Neural cell (in vitro differentiated cells): ENCODE results near the gene ADGRG7. TPM values are rescaled to one million over a fixed set of nuclear protein-coding genes. Genes with fewer than 3 reads are reported as not detected.

Experiments used
- H2AFZ ChIP-seq: fragments of 200-600, 300-800 bp; sonication (generic), shearing (Covaris generic); 2 replicates; pipeline ENCODE4 v1.6.0; 2014; ENCODE audit warnings: low read depth, mild to moderate bottlenecking, antibody characterized with exemption, low read length, moderate library complexity
- H3F3A ChIP-seq: fragments of 200-600 bp; shearing (Covaris generic); 2 replicates; pipeline ENCODE4 v1.6.1; 2016; ENCODE audit warnings: mild to moderate bottlenecking, moderate library complexity, mixed read lengths, antibody characterized with exemption, low read length; ENCODE audit not compliant: insufficient read depth, poor library complexity, severe bottlenecking
- H3K27ac ChIP-seq: fragments of 200-600, 300-800 bp; sonication (generic), shearing (Covaris generic); 2 replicates; pipeline ENCODE4 v1.5.1; 2014; ENCODE audit warnings: mild to moderate bottlenecking, low read length, moderate library complexity
- H3K27me3 ChIP-seq: fragments of 300-800, 200-600 bp; sonication (generic), shearing (Covaris generic); 2 replicates; pipeline ENCODE4 v1.6.0; 2014; ENCODE audit warnings: mild to moderate bottlenecking, low read depth, low read length, moderate library complexity; ENCODE audit not compliant: insufficient read depth
- H3K36me3 ChIP-seq: fragments of 300-800, 200-600 bp; sonication (generic), shearing (Covaris generic); 2 replicates; pipeline ENCODE4 v1.5.1; 2014; ENCODE audit warnings: mild to moderate bottlenecking, antibody characterized with exemption, low read length, moderate library complexity; ENCODE audit not compliant: insufficient read depth
- H3K4me2 ChIP-seq: fragments of 300-800, 200-600 bp; sonication (generic), shearing (Covaris generic); 2 replicates; pipeline ENCODE4 v1.6.0; 2014; ENCODE audit warnings: mild to moderate bottlenecking, low read length
- H3K4me3 ChIP-seq: fragments of 300-800, 200-600 bp; sonication (generic), shearing (Covaris generic); 2 replicates; pipeline ENCODE4 v1.5.1; 2014; ENCODE audit warnings: mild to moderate bottlenecking, low read length, moderate library complexity
- H3K79me2 ChIP-seq: fragments of 200-600 bp; shearing (Covaris generic); replicated peaks from 2 replicates; pipeline ENCODE4 v1.6.0; 2014; ENCODE audit warnings: mild to moderate bottlenecking, low read length, moderate library complexity; ENCODE audit not compliant: insufficient read depth
- H3K9ac ChIP-seq: fragments of 300-800, 200-600 bp; sonication (generic), shearing (Covaris generic); 2 replicates; pipeline ENCODE4 v1.6.1; 2016; ENCODE audit warnings: mild to moderate bottlenecking, low read length, mixed read lengths
- H3K9me2 ChIP-seq: fragments of 200-600 bp; shearing (Covaris generic); 2 replicates; pipeline ENCODE4 v1.6.1; 2016; ENCODE audit warnings: mild to moderate bottlenecking, low read length, mixed read lengths; ENCODE audit not compliant: insufficient read depth
- H3K9me3 ChIP-seq: fragments of 200-600, 300-800 bp; sonication (generic), shearing (Covaris generic); 2 replicates; pipeline ENCODE4 v1.6.1; 2016; ENCODE audit warnings: mild to moderate bottlenecking, mixed run types, low read length, moderate library complexity, mixed read lengths
- H4K20me1 ChIP-seq: fragments of 200-600 bp; shearing (Covaris generic); 2 replicates; pipeline ENCODE4 v1.6.1; 2016; ENCODE audit warnings: mild to moderate bottlenecking, mixed run types; ENCODE audit not compliant: insufficient read depth
- CTCF ChIP-seq: fragments of 450-650 bp; IDR thresholded peaks from 2 replicates; pipeline ENCODE4 v1.5.1; 2014; ENCODE audit warnings: antibody characterized with exemption, mild to moderate bottlenecking, moderate library complexity; ENCODE audit not compliant: poor library complexity, severe bottlenecking
- EP300 ChIP-seq: fragments of 450-650 bp; conservative IDR thresholded peaks from 2 replicates; pipeline ENCODE4 v1.6.1; 2014; ENCODE audit warnings: antibody characterized with exemption, mild to moderate bottlenecking, moderate library complexity; ENCODE audit not compliant: poor library complexity, severe bottlenecking
- EZH2 ChIP-seq: fragments of 200-600, 300-800 bp; shearing (Covaris generic), sonication (generic); IDR thresholded peaks from 2 replicates; pipeline ENCODE4 v1.6.1; 2014; ENCODE audit warnings: antibody characterized with exemption, low read length, borderline replicate concordance, mild to moderate bottlenecking; ENCODE audit not compliant: insufficient read depth, poor library complexity, severe bottlenecking
- MXI1 ChIP-seq: fragments of 450-650 bp; conservative IDR thresholded peaks from 2 replicates; pipeline ENCODE4 v1.6.1; 2014; ENCODE audit warnings: antibody characterized with exemption, mild to moderate bottlenecking; ENCODE audit not compliant: poor library complexity, severe bottlenecking
- POLR2AphosphoS5 ChIP-seq: IDR thresholded peaks from 2 replicates; pipeline ENCODE4 v1.6.1; 2012
- RAD21 ChIP-seq: fragments of 450-650 bp; conservative IDR thresholded peaks from 2 replicates; pipeline ENCODE4 v1.6.1; 2014; ENCODE audit warnings: antibody characterized with exemption, mild to moderate bottlenecking, moderate library complexity
- REST ChIP-seq: IDR thresholded peaks from 2 replicates; pipeline ENCODE4 v1.6.1; 2012; ENCODE audit warnings: borderline replicate concordance
- SMC3 ChIP-seq: fragments of 450-650 bp; conservative IDR thresholded peaks from 2 replicates; pipeline ENCODE4 v1.6.1; 2014; ENCODE audit warnings: antibody characterized with exemption, mild to moderate bottlenecking, moderate library complexity; ENCODE audit not compliant: poor library complexity
- TAF1 ChIP-seq: IDR thresholded peaks from 2 replicates; pipeline ENCODE4 v1.6.1; 2012; ENCODE audit warnings: low read depth
- polyA plus RNA-seq: library from polyadenylated mRNA; depleted of rRNA; stranded (reverse); fragments of >200 nt; gene quantifications from 2 replicates; pipeline ENCODE4 v1.2.3, GENCODE V29; 2014

Gene ADGRG7
- polyA plus RNA-seq, 1 donor from 2014 or later, result not detected

- peaks cover 57% of the 10 kb centered on the region for H3K79me2 ChIP-seq
- no peaks in the 10 kb centered on the region for H3K9me2 ChIP-seq
- H3K4me3 ChIP-seq, result no peak overlapping the region
- H3K27me3 ChIP-seq, result no peaks in the 10 kb centered on the region
- no peak overlapping the region for H3K27ac ChIP-seq
- no peak overlapping the region for H3K9ac ChIP-seq
- no peaks in the 10 kb centered on the region for H4K20me1 ChIP-seq
- no peaks in the 10 kb centered on the region for H3F3A ChIP-seq
- no peak overlapping the region for H2AFZ ChIP-seq
- peaks cover 10% of the 10 kb centered on the region for H3K36me3 ChIP-seq
- TF ChIP-seq EP300 (no peak), RAD21 (no peak), REST (no peak), TAF1 (no peak), POLR2AphosphoS5 (no peak), MXI1 (no peak)
- H3K9me3 ChIP-seq, result no peaks in the 10 kb centered on the region
- no peak overlapping the region for H3K4me2 ChIP-seq
These were observed 108.5 kb downstream of the ADGRG7 start for GRCh38 chr3:100717637-100718487.

- Histone ChIP-seq H3K4me3 (no peak overlapping the region), H4K20me1 (no peaks in the 10 kb centered on the region), H3K36me3 (peaks cover 10% of the 10 kb centered on the region), H3K9ac (no peak overlapping the region), H3K9me3 (no peaks in the 10 kb centered on the region), H3K27ac (no peak overlapping the region), H3K79me2 (peaks cover 49% of the 10 kb centered on the region), H3K27me3 (no peaks in the 10 kb centered on the region), H2AFZ (no peak overlapping the region), H3K9me2 (no peaks in the 10 kb centered on the region), H3F3A (no peaks in the 10 kb centered on the region), H3K4me2 (no peak overlapping the region)
- TF ChIP-seq CTCF, result no peak
- TF ChIP-seq POLR2AphosphoS5, result no peak
- TF ChIP-seq MXI1, result no peak
- TF ChIP-seq EP300, result no peak
- TF ChIP-seq EZH2, result no peak
- TF ChIP-seq REST, result no peak
- TF ChIP-seq SMC3, result no peak
- no peak for TF ChIP-seq RAD21
- no peak for TF ChIP-seq TAF1
These were observed 109.7 kb downstream of the ADGRG7 start for GRCh38 chr3:100719136-100719535.
